HCT116 (cell line): Measurements from ENCODE around the gene VSIG10.

Experiments
- CTCF ChIP-seq, 3 experiments: fragments of 200-600 bp in 1 of 3; sonication (generic) in 1 of 3; IDR thresholded peaks in 2 of 3; conservative IDR thresholded peaks in 1 of 3; 2 replicates each; pipeline ENCODE4 v1.5.1; 2012 to 2017; ENCODE audit warnings: low read depth in 2 of 3, low read length in 2 of 3, antibody characterized with exemption in 1 of 3, borderline replicate concordance in 1 of 3, control low read depth in 1 of 3, mild to moderate bottlenecking in 1 of 3, mixed read lengths in 1 of 3, mixed run types in 1 of 3, moderate library complexity in 1 of 3; ENCODE audit not compliant: insufficient read depth in 1 of 3
- POLR2A ChIP-seq: IDR thresholded peaks from 2 replicates; pipeline ENCODE4 v1.7.0; 2011; ENCODE audit warnings: borderline replicate concordance; ENCODE audit not compliant: insufficient read depth, insufficient read length; ENCODE audit errors: extremely low read depth
- POLR2AphosphoS5 ChIP-seq: IDR thresholded peaks from 2 replicates; pipeline ENCODE4 v1.6.1; 2011; ENCODE audit warnings: mild to moderate bottlenecking, low read depth, low read length, moderate library complexity
- SIN3A ChIP-seq: IDR thresholded peaks from 2 replicates; pipeline ENCODE4 v1.6.1; 2012; ENCODE audit warnings: low read depth
- SRF ChIP-seq: IDR thresholded peaks from 2 replicates; pipeline ENCODE4 v1.6.1; 2012; ENCODE audit warnings: low read depth

- TF ChIP-seq CTCF (IDR thresholded peaks at IDR 0.05 in 2 of 3, conservative IDR thresholded peaks at IDR 0.05 in 1 of 3; ENCODE audit: borderline replicate concordance in 1 of 3, insufficient read depth in 1 of 3, low read depth in 2 of 3, low read length in 2 of 3) (no peak), SIN3A (no peak), POLR2AphosphoS5 (no peak), SRF (no peak), POLR2A (no peak)
These were observed 35.4 kb downstream of the VSIG10 start for GRCh38 chr12:118068445-118068844.
